T-helper 2 cell treated with Interferon-gamma antibody and Interleukin-4, amounts not matched to agents 100 ng/mL and 5 ng/mL, for 36 hours (primary cell): ENCODE results near the gene TGFA. TPM values are rescaled to one million over a fixed set of nuclear protein-coding genes. Genes with fewer than 3 reads are reported as not detected.
"Not testable (repeated sequence)": the region's sequence is repeated elsewhere in the genome, so short reads cannot be mapped to it uniquely, and the experiment has no call there.

Experiments used
- intact Hi-C: fragments of 100-400 bp; cut with micrococcal nuclease; formaldehyde crosslinking; loops from one replicate; pipeline ENCODE4 v1.15.1; 2023
- total RNA-seq: library from RNA; stranded (reverse); gene quantifications from 2 replicates; pipeline ENCODE4 v1.2.3, GENCODE V29; 2022

Gene TGFA
- total RNA-seq, 1 donor from 2014 or later = 0.07 TPM

DNA sequence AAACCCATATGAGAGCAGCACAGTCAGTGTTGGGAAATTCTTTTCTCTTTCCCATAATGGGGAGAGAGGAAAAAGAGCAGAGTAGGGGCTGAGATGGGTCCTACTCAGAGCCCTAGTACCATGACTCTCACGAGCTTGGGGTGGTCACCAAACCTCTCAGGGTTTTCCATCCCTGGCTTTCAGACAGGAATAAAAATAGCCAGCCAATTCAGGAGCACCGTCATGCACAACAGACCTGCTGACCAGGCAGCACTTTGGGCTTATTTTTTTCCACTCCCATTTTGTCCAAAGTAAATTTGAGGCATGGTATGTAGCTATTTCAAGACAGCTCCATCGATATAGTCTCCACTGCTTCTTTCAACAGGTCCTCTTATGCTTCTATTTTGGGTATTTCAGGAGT is 86.4 kb downstream of the TGFA start:
- intact Hi-C loops = no loop called here

DNA sequence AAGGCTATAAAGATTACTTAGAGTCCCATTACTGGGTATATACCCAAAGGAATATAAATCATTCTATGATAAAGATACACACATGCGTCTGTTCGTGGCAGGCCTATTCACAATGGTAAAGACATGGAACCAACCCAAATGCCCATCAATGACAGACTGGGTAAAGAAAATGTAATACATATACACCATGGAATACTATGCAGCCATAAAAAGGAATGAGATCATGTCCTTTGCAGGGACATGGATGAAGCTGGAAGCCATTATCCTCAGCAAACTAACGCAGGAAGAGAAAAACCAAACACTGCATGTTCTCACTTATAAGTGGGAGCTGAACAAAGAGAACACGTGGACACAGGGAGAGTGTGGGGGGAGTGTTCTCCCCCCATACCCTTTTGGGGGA is 87.0 kb downstream of the TGFA start:
- intact Hi-C loops = not testable (repeated sequence)

DNA sequence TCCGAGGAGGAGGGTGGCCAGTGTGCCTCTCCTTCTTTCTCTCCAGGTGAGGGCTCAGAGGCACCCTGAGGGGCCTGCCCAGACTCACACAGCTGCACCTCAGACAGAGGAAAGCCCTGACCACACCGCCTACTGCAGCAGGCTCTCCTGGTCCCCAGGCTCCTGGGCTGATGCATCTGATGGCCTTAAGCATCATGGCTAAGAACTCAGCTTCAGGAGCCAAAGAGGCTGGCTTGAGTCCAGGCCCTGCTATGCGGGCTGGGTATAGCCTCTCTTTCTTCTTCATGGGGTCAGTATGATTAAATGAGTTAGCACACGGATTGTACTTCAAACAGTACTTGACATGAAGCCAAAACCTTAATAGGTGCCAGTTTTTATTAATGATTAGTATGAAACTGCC is 89.6 kb downstream of the TGFA start:
- intact Hi-C loops = no loop called here

DNA sequence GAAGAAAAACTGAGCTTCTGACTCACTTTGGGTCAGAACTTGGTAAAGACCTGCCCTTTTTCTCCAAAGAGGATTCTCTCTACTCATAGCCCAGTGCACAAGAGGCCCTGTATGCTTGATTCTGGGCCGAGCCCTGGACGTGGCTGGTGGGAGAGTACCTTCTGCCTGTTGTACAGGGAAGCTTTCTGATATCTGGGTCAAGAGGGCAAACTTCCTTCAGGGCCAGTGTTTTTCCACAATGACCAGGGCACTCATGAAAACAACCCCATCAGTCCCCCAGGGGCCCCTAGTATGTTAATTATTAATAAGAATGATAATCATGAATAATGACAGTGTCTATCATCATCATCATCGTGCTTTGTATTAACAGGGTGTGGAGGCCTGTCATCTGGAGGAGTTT is 90.0 kb downstream of the TGFA start:
- intact Hi-C loops = no loop called here

DNA sequence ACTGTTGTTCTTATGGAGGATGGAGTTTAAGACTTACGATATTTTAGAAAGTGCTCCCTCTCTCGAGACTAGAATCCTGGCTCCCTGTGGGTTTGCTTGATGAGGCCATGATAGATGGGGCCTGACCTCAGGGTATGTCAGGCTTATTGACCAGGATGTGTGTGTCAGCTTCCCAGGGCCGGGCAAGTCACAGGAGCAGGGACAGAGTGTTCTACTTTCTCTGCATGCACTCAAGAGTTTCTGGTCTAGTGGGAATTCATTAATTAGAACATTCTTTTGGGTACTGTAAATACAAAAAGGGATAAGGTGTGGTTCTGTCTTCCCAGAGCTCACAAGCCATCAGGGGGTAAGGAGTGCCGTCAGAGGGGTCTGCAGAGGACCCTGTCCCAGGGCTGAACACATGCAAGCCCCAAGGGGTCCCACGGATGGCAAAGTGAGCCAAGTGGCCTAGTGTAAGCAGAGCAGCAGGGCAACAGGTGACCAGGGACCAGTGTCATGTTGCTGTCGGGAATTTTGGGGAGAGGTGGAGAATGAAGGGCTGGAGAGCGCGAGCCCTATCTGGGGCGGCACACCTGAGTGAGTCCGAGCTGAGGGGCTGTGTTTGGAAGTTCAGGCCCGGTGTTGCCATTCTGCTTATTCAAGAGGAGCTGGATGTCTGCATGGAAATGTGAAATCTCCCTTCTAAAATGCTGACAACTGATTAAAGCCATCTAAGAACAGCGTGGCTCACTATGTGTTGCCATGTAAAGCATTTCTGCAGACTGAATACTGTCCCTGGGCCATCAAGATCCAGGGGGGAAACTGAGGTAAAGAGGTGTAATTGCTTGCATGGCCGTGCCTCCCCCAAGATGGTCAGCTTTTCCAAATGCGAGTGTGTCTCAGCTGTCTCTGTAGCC is 91.4 kb downstream of the TGFA start:
- intact Hi-C loops = no loop called here

DNA sequence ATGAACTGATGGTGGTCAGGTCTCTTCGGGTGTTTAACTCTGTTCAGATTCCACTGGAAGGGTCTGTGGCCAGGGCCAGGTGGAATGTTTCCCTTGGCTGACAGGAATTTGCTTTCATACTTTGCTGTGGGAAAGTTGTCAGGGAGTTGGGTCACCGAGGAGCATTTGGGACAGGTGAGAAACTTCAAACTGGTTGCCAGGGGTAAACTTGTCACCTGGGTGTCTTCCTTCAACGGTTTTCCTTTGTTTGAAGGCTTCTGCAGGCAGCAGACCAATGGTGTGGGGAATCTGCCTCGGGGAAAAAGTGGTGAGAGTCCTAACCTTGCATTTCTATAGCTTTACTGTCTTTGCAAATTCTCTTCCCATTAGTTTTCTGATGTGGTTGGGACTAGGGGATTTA is 92.2 kb downstream of the TGFA start:
- intact Hi-C loops = no loop called here

DNA sequence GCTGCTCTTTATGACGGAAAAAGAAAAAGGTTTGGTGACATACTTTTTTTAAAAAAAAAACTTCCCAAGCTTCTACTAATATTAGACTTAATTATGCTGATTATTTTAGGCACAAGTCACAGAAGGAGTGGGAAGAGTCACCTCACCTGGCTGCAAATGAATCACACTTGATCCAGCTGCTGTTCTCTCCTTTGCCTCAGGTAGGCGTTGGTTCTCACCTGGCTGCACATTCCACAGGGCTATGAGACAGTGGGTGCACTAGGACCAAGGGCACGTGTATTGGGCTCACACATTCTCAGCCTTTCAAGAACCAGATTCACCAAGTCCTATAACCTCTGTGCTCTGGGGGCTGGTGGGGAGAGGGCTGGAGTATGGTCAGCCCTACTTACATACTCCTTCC is 93.3 kb downstream of the TGFA start:
- intact Hi-C loops = no loop called here

DNA sequence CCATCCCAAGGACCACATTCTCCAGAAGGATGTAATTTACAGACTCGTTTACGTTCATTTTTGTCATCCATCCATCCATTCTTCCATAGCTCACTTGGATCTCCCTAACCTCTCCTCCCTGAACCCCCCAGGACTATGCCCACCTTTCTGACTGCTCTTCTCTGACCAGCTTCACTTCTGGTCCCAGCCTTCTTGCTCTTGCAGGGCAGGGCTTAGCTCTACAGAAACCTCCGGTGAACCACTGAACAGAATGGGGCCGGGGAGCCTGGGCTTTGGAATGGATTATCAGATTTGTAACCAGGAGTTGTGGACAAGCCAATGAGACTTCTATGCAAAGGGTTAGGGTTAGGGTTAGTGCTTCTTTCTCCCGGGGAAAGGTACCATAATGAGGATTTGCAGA is 95.0 kb downstream of the TGFA start:
- intact Hi-C loops = no loop called here

DNA sequence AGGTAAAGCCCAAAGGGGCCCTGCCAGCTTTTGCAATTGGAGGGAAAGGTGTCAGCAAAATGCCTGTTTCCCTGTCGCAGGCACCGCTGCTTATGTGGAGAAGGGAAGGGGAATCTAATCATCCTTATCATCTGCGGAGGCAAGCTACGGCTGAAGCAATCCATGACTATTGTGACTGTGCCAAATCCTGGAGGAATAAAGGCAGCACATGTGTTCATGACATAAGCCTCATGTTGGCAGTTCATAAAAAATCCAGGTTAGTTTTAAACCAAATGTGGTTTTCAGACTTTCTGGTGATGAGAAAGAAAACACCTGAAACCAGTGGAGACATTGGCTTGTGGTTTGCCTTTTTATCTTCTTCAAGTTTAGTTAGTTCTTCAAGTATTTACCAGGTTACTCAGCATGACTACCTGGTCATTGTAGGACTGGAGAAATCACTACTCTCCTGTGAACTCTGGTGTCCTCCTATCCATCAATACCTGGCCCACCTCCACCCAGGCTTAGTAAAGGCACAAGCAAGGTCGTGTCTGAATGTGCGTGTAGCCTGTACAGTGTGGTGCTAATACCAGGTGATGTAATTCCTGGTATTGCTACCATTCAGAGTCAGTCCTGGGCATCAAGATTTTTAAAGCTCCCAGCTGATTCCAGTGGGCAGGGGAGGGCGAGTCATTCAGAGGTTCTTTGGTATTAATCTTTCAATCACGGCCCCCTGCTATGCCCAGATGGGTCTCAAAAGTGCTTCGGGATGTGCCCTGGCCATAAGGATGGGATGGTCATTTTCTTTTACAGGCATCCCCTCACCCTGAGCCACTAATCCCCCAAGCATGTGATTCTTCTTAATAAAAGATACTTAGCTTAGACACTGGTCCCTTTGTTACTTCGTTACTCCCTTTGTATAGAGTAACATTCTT is 96.8 kb downstream of the TGFA start:
- intact Hi-C loops = no loop called here

DNA sequence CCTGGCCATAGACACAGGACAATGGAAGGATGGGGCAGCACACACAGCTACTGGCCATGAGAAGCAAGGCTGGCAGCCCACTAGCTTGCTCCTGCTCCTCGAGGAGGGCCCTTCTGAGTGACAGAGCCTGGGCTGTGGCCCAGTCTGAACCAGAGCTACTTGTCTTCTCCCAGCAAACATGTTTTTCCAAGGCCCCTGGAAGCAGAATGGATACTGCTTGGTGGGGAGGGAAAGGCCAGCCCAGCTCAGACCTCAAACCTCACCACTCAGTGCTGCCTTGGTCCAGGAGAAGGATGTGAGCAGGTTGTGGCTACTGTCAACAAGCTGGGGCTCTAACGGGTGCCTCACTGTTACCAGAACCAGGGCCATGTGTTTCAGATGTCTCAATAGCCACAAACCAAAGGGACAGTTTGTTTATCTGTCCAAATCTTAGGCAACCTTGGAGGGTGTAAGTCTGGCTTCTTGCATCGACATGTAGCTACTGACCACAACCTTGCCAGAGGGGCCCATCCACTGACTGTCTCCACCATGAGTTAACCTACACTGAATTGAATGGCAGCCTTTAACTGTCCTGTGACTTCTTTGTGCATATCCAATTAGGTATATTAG is 98.6 kb downstream of the TGFA start:
- intact Hi-C loops = no loop called here

DNA sequence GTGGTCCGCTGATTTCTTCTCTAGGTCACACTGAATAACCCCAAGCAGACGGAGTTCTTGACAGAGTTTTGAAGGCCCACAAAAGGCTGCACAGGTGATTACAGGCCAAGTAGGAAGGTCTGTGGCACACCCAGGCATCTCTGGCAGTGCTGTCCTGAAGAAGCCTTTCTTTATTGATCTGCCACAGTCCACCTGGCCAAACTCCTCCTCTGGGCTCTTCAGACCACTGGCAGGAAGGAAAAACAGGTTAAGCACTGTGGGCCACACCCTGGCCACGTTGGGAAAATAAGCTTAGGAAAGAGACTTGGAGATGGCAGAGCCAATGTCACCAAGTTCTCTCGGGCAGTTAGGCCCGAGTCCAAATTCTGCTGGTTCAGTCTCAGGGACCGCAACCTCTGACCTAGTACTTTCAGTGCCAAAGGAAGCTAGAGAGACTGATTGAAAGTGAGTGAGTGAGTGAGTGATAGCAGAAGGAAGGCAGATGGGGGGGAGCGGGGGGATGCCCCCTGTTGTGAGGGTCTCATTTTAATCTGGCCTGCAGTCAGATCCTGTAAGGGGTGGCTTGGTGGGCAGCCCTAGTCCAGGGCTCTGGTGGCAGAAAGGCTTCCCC is 102.9 kb downstream of the TGFA start:
- intact Hi-C loops = no loop called here

DNA sequence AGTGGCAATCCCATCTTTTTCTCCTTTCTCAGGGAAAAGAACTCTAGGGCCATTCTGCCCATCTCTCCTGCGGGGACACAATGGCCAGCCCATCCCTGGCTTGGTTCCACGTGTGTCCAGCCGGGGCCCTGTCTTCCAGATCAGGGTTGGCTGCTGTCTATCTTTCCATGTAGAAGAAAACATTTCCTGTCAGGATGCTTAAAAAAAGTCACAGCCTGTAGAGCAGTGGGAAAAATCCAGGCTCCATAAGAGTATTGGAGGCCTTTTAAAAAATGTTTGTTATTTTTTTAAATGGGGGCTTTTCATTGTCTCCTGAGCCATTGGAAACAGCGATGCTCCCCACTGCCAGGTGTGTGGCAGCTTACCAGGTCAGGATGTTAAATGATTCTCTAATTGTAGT is 105.6 kb downstream of the TGFA start:
- intact Hi-C loops = no loop called here

DNA sequence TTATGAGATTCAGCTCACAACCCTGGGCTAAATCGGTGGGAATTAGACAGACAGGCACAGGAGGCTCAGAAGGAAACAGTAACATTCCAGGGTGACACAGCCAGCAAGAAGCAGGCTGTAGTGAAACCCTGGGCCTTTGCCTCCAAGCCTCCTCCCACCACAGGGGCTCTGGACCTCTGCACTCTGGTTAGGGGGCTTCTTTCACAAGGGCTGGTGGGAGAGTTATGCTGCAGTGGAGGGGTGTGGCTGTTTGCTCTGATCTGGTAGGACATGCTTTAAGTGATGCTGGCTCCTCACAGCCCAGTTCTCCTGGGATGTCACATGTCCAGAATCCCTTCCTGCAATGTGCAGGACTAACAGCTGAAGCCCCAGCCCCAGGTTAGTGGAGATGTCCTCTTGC is 109.9 kb downstream of the TGFA start:
- intact Hi-C loops = no loop called here

DNA sequence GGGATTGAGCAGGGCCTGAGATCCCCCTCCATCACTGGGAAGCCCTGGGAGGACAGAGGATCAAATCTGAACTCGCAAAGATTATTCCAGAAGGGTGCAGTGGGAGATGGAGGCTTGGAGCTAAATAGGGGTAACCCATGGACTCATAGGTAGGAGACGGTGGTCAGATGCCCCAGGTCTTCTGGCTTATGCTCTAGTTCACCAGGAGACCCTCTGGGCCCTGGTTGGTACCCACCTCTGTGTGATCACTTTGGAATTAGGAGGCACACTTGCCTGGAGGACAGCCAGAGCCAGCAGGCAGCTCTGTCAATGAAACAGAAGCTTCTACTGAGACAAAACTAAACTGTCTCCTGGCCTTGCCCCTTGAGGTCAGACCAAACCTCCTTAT is 110.6 kb downstream of the TGFA start:
- intact Hi-C loops = no loop called here

DNA sequence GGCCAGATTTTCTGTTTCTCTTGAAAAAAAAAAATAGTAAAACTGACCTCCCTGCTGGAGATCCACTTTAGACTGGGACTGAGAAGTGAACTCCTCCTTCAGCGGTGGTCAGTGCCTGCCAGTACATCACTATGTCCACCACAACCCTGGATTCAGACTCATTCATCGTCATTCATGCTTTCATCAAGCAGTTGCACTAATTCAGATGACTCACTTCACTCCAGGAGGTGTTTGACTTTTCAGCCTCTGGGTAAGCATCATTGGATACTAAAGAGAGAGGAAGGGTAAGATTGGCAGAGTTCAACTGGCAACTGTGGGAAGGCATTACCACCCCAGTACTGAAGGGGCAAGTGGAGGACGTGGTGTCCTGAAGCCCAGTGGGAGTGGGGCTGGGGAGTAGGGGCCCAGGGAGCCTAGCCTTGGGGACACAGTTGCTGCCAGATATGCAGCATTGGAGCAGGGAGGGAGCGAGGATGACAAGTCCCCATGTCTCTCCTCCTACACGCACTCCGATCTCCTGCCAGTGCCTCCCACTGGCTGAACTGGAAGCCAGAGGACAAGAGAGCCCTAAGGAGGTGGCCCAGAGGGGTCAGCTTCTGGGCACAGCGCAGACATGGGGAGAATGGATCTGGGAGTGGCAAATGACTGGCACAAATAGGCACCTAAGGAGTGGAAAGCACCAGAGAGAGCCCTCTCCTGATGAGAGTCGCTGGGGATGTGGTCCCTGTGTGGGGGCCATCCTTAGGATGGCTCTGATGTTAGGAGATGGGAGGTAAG is 111.1 kb downstream of the TGFA start:
- intact Hi-C loops = no loop called here

DNA sequence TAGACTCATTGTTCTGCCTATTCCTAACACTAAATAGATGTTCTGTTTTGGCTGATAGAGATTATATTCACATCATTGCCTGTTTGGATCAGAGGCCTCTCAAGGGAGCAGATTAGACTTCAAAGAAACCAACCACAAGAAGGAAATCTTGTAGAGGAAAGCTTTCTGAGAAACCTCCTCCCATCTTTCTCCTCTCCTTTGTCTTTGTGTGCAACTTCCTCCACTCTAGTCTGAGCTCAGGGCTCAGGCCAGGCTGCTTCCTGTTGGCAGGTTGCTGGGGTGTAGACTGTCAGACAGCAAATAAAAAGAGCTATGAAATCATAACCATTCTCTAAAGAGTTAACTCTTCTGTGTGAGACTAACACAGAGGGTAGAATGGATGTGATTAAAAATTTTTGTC is 113.0 kb downstream of the TGFA start:
- intact Hi-C loops = no loop called here

DNA sequence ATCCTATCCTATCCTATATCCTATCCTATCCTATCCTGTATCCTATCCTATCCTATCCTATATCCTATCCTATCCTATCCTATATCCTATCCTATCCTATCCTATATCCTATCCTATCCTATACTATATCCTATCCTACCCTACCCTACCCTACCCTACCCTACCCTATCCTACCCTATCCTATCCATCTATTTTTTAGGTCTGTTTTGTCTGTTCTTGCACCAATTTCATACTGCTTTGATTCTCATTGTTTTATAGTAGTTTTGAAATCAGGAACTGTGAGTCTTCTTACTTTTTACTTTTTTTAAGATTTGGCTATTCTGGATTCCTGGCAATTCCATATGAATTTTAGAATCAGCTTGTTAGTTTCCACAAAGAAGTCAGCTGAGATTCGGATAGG is 118.5 kb downstream of the TGFA start:
- intact Hi-C loops = no loop called here

DNA sequence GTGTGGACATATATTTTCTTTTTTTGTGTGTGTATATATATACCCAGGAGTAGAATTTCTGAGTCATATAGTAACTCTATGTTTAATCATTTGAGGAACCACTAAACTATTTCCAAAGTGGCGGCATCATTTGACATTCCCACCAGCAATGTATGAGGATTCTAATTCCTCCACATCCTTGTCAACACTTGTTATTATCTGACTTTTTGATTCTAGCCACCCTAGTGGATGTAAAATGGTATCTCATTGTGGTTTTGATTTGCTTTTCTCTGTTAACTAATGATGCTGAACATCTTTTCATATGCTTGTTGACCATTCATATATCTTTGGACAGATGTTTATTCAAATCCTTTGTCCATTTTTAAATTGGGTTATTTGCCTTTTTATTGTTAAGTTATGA is 120.3 kb downstream of the TGFA start:
- intact Hi-C loops = no loop called here

DNA sequence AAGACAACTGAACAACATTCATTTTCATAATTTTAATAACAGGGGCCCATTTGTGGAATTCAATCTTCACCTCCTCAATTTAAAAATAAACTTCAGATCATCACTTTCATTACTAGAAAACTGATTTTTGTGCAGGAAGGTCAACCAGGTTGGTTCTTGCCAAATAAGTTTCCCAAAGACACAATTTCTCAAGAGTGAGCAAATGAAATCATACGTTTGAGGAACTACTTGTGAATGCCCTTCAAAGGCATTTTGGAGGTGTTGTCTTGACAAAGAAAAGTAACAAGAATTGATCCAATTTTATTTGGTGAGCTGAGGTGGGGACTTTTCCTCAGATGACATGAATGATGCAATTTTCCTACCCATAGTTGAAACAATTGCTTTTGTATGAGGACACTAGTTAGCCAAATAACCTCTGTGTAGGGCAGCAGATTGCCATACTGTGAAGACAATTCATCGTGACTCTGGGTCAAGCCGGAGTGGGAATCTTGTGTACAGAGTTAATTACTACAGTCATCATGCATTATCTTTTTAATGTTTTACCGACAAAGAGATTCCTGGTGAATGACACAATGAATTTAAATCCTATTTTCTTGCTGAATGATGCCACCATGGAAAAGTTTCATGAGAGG is 121.8 kb downstream of the TGFA start:
- intact Hi-C loops = no loop called here

DNA sequence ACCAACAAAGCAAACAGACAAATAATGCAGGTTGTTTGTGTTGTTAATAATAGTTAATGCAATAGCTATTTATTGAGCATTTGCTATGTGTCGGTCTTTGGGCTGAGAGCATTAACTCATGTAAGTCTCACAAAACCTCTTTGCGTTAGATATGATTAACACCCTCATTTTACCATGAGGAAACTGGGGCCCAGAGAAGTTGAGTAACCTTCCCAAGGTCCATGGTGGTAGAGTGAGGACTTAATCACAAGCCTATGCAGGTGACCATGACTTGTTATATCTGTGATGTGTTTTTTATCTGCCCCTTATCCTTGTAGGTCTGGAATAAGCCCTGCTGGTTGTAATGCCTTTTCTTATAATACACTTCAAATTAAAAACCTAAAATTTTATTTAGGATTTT is 127.3 kb downstream of the TGFA start:
- intact Hi-C loops = no loop called here
